ENCODE results near the gene NT5C3A.

Gene NT5C3A

GRCh38 chr7:33040803-33041516 lies 21.6 kb downstream of the NT5C3A start (continued):
- peak; percentile 28; the same call in 1 of the 2 replicates for TF ChIP-seq REST (tag by site-specific recombination; IDR thresholded peaks at IDR 0.05)
- TF ChIP-seq PRDM10 (tag by site-specific recombination; IDR thresholded peaks at IDR 0.05): 0 out of 2 replicates have a peak, but pooled peaks have one; percentile 12
- no peak for TF ChIP-seq ZNF221 (tag by site-specific recombination; IDR thresholded peaks at IDR 0.05; ENCODE audit: borderline replicate concordance)
- no peak for TF ChIP-seq ZNF155 (tag by site-specific recombination; IDR thresholded peaks at IDR 0.05)
- no peak for TF ChIP-seq SP2 (tag by site-specific recombination; IDR thresholded peaks at IDR 0.05)
- TF ChIP-seq ZNF629 (tag by site-specific recombination; IDR thresholded peaks at IDR 0.05): peak; percentile 46
- TF ChIP-seq ZNF677 (tag by site-specific recombination; IDR thresholded peaks at IDR 0.05): no peak
- TF ChIP-seq ZNF747 (tag by site-specific recombination; IDR thresholded peaks at IDR 0.05): no peak
- TF ChIP-seq ZEB2 (tag by site-specific recombination; IDR thresholded peaks at IDR 0.05): 0 out of 2 replicates have a peak, but pooled peaks have one; percentile 25
- TF ChIP-seq ZNF202 (tag by site-specific recombination; IDR thresholded peaks at IDR 0.05; ENCODE audit: borderline replicate concordance): no peak
- TF ChIP-seq ZNF76 (tag by site-specific recombination; IDR thresholded peaks at IDR 0.05; ENCODE audit: borderline replicate concordance, low read depth): no peak
- TF ChIP-seq CTCF (tag by site-specific recombination; IDR thresholded peaks at IDR 0.05): no peak
- no peak for TF ChIP-seq RBAK (tag by site-specific recombination; IDR thresholded peaks at IDR 0.05)
- TF ChIP-seq, protein P1, sequence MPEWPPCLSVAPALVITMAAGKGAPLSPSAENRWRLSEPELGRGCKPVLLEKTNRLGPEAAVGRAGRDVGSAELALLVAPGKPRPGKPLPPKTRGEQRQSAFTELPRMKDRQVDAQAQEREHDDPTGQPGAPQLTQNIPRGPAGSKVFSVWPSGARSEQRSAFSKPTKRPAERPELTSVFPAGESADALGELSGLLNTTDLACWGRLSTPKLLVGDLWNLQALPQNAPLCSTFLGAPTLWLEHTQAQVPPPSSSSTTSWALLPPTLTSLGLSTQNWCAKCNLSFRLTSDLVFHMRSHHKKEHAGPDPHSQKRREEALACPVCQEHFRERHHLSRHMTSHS (tag by site-specific recombination; IDR thresholded peaks at IDR 0.05): no peak
- TF ChIP-seq ZNF600 (tag by site-specific recombination; IDR thresholded peaks at IDR 0.05): peak; percentile 73; the same call in 1 of the 2 replicates
- TF ChIP-seq TRIM28 (IDR thresholded peaks at IDR 0.05; ENCODE audit: borderline replicate concordance, low read length): peak; percentile 67; the same call in 1 of the 2 replicates
- TF ChIP-seq ZNF830 (tag by site-specific recombination; IDR thresholded peaks at IDR 0.05; ENCODE audit: low read depth): no peak
- peak; percentile 48; the same call in 1 of the 2 replicates for TF ChIP-seq ZBTB17 (tag by site-specific recombination; IDR thresholded peaks at IDR 0.05)
- TF ChIP-seq ZBTB8A (tag by site-specific recombination; IDR thresholded peaks at IDR 0.05): no peak
- TF ChIP-seq ZNF37A (tag by site-specific recombination; IDR thresholded peaks at IDR 0.05): no peak
- no peak for TF ChIP-seq GLIS2 (tag by site-specific recombination; IDR thresholded peaks at IDR 0.05)

All from HEK293 (cell line).